Pons (tissue), 1 donor: Measurements from ENCODE around the gene SDE2.
"Not testable (repeated sequence)": the region's sequence is repeated elsewhere in the genome, so short reads cannot be mapped to it uniquely, and the experiment has no call there.

Experiments
- DNase-seq: peaks from one replicate; pipeline ENCODE4 v3.0.0-alpha.2; 2016; ENCODE audit warnings: low spot score

SDE2 gene

DNA sequence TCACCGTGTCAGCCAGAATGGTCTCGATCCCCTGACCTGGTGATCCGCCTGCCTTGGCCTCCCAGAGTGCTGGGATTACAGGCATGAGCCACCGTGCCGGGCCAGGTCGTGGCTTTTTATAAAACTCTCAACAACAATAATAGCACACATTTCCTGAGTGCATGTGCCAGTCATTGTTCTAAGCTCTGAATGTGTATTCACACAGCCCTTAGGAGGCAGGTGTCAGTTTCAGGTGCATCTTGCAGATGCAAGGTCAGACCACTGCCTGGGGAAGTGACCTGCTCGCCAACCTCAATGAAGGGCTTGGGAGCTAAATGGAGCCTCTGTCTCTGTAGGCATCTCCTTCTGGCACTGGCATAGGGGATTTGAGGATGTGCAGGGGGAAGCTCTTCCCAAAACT, 56.6 kb downstream of the SDE2 start:
- DNase-seq: no peak

GRCh38 chr1:225941942-225942222, 57.3 kb downstream of the SDE2 start:
- no peak for DNase-seq

DNA sequence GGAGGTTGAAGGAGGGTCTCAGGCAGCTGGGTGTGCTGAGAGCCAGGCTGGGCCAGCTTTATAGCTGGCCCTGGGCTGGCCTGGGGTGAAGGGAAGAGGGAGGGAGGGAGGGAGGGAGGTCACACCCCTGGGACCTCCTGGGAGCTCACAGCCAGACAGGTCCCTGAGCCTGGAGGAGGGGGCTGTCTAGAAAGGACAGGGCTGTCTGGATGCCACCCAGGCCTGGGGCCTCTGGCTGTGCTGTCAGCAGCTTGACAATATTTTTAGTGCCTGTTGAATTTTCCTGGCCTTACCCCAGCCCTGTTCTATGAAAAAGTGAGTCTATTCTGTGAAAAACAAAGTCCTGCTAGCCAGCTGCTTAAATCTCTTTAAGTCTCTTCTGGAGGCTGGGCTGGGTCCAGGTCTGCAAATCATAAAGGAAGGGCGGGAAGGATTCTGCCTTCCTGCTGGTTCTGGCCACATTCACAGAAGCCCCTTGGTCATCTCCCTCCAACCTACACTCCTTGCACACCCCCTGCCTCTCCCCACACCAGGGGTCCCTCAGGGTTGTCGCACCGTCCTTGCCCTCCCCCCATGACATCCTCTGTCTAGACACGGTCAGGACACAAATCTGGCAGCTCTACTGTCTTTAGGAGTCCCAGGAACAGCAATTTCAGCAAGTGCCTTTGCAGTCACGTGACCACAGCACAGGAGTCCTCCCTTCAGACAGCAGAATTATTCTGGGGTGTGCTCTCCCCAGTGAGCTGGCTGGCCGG, 57.8 kb downstream of the SDE2 start, which contains the start of gene LEFTY2:
Gene LEFTY2 (minus strand): TSS at position 34 of the 755 bp plus-strand sequence. CDS start 80 bp downstream, outside the sequence.
- DNase-seq: no peak

- DNase-seq: no peak
These were observed 58.6 kb downstream of the SDE2 start for GRCh38 chr1:225940385-225941151.

- not testable (repeated sequence) for DNase-seq
These were observed 59.2 kb downstream of the SDE2 start for GRCh38 chr1:225939939-225940310.

DNA sequence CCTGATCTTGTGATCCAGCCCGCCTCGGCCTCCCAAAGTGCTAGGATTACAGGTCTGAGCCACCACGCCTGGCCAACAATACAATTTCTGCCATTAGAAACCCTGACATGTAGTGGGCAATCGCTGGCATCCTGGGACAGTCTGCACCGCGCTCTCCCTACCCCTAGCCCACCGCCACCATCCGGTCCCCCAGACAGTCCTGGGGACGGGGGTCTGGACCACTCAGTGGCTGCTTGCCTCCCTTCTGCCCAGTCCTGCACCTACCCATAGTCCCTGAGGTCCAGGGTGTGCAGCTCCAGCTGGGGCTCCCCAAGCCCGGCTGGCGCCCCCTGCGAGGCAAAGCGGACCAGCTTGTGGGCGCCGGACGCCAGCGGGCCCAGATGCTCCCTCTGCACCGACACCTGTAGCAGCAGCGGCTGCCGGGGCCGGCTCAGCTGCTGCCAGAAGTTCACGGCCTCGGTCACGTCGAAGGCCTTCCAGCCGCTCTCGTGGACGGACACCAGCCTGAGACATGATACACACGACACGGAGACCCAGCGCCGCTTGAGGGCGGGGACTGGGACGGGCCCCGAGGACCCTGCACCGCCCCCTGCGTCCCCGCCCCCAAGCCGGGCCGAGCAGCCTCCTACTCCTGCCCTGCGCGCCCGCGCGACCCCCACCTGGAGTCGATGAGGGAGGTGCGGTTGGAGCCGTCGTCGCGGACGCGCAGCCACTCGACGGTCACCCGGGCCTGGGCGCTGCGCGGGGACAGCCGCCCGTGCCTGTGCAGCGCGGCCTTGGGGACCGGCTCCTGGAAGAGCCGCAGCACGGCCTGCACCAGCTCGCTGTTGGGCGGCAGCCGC, 59.8 kb downstream of the SDE2 start:
- DNase-seq: not testable (repeated sequence)

DNA sequence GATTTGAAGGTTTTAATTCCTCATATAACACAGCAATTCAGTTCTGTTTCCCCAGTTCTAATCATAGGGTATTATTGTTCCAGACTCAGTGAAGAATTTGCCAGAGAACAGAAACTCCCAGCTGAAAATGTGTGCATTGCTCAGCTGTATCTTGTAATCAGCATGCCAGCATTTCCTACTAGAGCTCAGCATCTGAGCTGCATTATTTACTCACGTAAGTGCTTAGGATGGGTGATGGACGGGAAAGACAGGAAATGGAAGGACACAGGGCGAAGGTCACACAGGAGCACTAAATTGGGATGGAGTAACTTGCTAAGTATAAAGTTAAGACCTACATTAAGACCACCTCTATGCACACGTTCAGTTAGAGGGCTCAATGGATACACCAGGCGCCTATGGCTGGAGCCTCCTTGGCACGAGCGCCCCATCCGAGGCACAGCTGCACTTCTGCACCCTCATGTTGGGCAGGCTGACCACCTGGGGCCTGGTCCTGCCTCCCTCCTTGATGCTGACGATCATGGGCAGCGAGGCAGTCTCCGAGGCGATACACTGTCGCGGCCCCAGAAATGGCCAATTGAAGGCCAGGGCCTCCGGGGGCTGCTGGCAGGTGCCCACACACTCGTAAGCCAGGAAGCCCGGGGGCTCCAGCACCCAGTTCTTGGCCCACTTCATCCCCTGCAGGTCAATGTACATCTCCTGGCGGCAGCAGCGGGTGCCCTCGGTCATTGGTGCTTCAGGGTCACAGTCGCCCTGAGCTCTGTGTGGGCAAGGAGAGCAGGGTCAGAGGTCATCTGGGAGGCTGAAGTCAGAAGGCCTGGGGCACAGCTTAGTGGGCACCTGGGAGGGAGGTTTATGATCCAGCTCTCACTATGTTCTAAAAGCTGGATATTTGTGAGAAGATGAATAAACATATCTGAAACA, 61.8 kb downstream of the SDE2 start:
- DNase-seq: no peak

GRCh38 chr1:225936523-225936922, 62.6 kb downstream of the SDE2 start:
- no peak for DNase-seq

- DNase-seq: not testable (repeated sequence)
These were observed 63.1 kb downstream of the SDE2 start for GRCh38 chr1:225936086-225936485.

DNA sequence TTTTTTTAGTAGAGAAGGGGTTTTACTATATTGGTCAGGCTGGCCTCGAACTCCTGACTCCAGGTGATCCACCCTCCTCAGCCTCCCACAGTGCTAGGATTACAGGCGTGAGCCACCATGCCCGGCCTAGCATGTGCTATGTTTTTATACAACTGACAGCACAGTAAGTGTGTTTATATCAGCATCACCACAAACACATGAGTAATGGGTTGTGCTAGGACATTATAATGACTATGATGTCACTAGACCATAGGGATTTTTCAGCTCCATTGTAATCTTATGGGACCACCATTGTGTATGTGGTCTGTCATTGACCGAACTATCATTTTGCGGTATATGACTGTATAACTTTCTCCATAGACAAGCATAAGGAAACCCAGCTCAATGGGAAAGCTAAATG, 64.4 kb downstream of the SDE2 start:
- DNase-seq: no peak

DNA sequence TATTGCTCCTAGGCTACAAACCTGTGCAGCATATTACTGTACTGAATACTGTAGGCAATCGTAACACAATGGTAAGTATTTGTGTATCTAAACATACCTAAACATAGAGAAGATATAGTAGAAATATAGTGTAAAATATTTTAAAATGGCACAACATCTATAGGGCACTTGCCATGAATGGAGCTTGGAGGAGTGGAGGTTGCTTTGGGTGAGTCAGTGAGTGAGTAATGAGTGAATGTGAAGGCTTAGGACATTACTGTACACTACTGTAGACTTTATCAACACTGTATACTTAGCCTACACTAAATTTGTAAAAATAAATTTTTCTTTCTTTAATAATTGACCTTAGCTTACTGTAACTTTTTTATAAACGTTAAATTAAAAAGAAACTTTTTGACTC, 66.1 kb downstream of the SDE2 start:
- no peak for DNase-seq
